Body of pancreas (tissue), 4 donors: Measurements from ENCODE around the gene HAAO.

Source experiments
- POLR2A ChIP-seq, 3 donors: fragments of 450-650 bp; IDR thresholded peaks; one replicate each; pipeline ENCODE4 v1.6.1; 2016; ENCODE audit warnings: antibody characterized with exemption in 3 of 3, mild to moderate bottlenecking in 2 of 3
- TF ChIP-seq, protein P1 (sequence below), 7 experiments: fragments of 450-650 bp in 4 of 7; fragments of 200-600 bp in 3 of 7; sonication (generic) in 3 of 7; IDR thresholded peaks; one replicate each; pipeline ENCODE4 v1.5.1; 2016 to 2019; ENCODE audit warnings: antibody characterized with exemption in 7 of 7

- TF ChIP-seq, protein P1, sequence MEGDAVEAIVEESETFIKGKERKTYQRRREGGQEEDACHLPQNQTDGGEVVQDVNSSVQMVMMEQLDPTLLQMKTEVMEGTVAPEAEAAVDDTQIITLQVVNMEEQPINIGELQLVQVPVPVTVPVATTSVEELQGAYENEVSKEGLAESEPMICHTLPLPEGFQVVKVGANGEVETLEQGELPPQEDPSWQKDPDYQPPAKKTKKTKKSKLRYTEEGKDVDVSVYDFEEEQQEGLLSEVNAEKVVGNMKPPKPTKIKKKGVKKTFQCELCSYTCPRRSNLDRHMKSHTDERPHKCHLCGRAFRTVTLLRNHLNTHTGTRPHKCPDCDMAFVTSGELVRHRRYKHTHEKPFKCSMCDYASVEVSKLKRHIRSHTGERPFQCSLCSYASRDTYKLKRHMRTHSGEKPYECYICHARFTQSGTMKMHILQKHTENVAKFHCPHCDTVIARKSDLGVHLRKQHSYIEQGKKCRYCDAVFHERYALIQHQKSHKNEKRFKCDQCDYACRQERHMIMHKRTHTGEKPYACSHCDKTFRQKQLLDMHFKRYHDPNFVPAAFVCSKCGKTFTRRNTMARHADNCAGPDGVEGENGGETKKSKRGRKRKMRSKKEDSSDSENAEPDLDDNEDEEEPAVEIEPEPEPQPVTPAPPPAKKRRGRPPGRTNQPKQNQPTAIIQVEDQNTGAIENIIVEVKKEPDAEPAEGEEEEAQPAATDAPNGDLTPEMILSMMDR (IDR thresholded peaks at IDR 0.05), result no peak
- no peak for TF ChIP-seq POLR2A (IDR thresholded peaks at IDR 0.05)
Measured at GRCh38 chr2:42786561-42787345, 5.6 kb downstream of the HAAO start.
